ENCODE data around the gene PDE8B.

The PDE8B gene

GRCh38 chr5:77189421-77189820 lies 21.1 kb upstream of the PDE8B start:
- FAIRE-seq: no peak
- DNase-seq (ENCODE audit: insufficient read length, low spot score): no peak

GRCh38 chr5:77192441-77193050 lies 17.9 kb upstream of the PDE8B start:
- FAIRE-seq: no peak
- DNase-seq (ENCODE audit: insufficient read length, low spot score): no peak

- FAIRE-seq (no peak), DNase-seq (ENCODE audit: insufficient read length, low spot score) (no peak)
Observed at GRCh38 chr5:77194762-77195161, 15.7 kb upstream of the PDE8B start.

GRCh38 chr5:77197840-77198554 lies 12.5 kb upstream of the PDE8B start:
- no peak for FAIRE-seq
- no peak for DNase-seq (ENCODE audit: insufficient read length, low spot score)

- no peak for FAIRE-seq
- no peak for DNase-seq (ENCODE audit: insufficient read length, low spot score)
Observed at GRCh38 chr5:77200663-77201062, 9.8 kb upstream of the PDE8B start.

DNA sequence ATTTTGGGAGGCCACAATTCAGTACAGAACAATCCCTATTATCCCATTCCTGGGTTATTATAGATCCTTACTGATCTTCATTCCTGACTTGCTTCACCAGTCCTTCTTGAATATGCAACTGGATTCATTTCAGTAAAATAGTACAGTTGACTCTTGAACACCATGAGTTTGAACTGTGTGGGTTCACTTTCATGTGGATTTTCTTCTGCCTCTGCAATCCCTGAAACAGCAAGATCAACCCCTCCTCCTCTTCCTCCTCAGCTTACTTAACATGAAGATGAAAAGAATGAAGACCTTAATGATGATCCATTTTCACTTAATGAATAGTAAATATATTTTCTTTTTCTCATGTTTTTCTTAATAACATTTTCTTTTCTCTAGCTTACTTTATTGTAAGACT lies 8.3 kb upstream of the PDE8B start:
- no peak for DNase-seq (ENCODE audit: insufficient read length, low spot score)
- FAIRE-seq: no peak

DNA sequence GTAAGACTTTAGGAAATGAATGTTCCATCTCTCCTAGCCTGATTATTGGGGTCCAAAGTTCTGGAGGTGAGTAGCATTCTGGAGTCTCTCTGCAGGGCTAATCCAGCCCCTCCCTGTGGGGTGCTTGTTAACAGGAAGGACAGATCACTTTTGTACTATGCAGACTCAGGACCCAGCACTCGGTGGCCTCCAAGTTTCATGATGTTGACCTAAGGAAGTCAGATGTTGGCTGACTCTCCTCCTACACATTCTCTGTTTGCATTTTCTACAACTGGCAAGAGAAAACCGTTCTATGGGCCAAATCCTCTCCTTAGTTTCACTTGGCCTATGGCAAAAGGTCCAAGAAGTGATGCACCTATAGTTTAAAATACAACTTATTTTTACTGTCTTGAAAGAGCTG lies 5.5 kb upstream of the PDE8B start:
- FAIRE-seq: no peak
- DNase-seq (ENCODE audit: insufficient read length, low spot score): no peak

DNA sequence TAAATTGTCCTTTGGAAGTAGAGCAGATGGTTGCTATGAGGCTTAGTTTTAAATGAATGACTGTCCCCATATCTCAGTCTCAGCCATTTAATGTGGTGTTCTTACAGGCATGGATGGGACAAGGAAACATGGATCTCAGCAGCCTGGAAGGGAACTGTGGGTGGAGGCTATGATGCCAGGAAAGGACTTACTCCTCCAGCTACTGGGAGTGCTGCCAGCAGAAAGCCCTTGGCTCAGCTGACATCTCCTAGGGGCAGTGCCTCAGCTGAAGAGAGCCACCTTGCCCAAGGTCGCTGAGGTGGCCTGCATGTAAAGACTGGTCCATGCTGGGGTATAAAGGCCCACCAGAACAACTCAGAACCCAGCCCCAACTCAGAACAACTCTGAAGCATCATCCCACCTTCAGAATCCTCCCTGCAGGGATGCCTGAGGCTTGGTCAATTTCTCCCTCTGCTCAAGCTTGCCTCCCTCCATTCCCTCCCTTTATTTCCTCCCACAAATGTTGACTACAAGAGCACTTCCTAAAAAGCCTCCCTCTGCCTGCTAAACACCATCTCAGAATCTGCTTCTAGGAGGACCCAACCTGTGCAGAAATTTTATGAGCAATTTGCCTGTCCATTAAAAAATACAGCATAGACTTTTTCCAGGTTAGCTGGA lies 1.8 kb upstream of the PDE8B start:
- no peak for FAIRE-seq

GRCh38 chr5:77209495-77210090 lies 887 bp upstream of the PDE8B start:
- DNase-seq (ENCODE audit: insufficient read length, low spot score) (no peak), FAIRE-seq (no peak)

More for the DNA sequence above, 1.8 kb upstream of the PDE8B start:
- no peak for DNase-seq (ENCODE audit: insufficient read length, low spot score)

GRCh38 chr5:77210964-77211690 lies 647 bp downstream of the PDE8B start:
- FAIRE-seq (peak; percentile 74), DNase-seq (ENCODE audit: insufficient read length, low spot score) (peak; percentile 35)

DNA sequence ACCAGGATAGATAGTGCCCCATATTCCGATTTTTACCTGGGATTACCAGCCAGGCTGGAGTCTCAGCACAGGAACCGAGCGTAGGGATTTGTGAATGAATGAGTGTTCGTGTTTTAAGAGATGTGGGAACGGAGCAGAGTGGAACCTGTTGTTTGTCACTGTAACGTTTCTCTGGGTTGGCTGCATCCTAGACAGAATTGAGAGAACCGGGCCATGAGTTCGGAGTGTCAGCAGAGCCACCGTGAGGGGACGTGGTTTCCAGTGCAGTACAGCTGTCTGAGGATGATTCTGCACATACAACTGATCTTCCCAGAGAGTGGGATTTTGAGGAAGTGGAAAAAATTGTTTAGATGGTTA lies 1.2 kb downstream of the PDE8B start:
- no peak for FAIRE-seq

DNA sequence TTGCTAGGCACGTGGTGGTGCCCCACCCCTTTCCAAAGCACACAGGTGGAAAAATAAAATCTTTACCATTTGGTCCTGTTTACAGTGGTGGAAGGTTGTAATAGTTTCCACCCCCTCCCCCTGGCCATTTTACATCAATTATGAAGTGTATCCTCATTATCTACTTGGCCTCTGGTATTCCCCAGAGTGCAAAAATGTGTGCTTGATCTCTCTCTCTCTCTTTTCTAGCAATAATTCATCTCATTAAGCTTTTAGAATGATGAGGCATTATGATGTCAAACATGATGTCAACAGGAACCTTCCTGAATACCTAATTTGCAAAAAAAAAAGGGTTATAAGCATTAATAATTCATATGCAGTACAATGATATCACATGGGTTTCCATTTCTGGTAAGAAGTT lies 3.1 kb downstream of the PDE8B start:
- FAIRE-seq: no peak
- no peak for DNase-seq (ENCODE audit: insufficient read length, low spot score)

More for the DNA sequence above, 1.2 kb downstream of the PDE8B start:
- DNase-seq (ENCODE audit: insufficient read length, low spot score): no peak

DNA sequence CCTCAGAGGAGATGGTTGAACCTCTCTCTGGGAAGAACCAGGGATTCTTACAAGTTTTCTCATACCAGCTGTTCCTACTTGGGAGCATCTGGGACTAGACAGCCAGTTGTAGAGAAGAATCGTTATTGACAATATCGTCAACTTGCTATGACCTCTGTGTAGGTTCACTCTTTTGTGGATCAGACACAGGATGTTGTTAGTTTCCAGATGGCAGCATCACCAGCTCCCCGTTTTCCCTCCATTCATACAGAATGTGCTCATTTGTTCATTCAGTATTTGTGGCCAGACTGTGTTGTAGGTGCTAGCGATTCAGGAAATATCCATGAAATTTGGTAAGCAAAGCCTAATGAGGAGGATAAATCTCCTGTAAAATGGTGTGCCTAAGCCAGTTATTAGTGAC lies 3.7 kb downstream of the PDE8B start:
- no peak for DNase-seq (ENCODE audit: insufficient read length, low spot score)
- FAIRE-seq: peak; percentile 20

GRCh38 chr5:77218263-77218662 lies 7.8 kb downstream of the PDE8B start:
- DNase-seq (ENCODE audit: insufficient read length, low spot score) (no peak), FAIRE-seq (no peak)

DNA sequence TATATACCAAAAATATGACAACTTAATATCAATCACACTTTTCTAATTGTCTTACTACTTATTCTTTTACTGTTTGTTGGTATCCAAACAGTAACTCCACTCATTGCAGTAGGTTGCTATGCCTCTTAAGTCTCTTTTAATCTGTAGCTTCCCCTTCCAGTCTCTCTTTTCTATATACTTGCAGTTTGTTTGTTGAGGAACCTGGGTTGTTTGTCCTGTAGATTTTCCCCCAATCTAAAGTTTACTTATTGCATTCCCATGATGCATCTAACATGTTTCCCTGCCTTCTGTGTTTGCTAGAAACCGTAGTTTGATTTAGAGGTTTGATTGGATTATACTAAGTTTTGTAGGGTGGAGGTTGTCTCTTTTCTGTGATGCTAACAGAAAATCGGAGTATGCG lies 10.6 kb downstream of the PDE8B start:
- FAIRE-seq: no peak
- no peak for DNase-seq (ENCODE audit: insufficient read length, low spot score)

DNA sequence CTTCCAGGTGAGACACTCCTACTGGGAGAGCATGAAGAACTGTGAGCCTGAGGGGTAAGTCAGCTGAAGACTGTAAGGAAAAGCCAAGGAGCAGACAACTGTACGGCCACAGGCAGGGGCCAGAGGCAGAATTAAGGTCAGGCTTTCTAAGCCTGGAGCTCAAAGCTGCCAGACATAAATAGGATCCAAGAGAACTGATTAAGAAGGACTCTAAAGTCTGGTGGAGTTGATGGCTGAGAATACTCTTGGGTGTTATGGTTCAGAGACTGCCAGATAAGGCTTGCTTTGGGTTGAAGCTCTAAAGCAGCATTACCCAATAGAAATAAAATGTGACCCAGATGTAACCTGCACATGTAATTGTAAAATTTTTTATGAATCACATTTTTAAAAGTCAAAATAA lies 12.2 kb downstream of the PDE8B start:
- DNase-seq (ENCODE audit: insufficient read length, low spot score): no peak
- FAIRE-seq: no peak

DNA sequence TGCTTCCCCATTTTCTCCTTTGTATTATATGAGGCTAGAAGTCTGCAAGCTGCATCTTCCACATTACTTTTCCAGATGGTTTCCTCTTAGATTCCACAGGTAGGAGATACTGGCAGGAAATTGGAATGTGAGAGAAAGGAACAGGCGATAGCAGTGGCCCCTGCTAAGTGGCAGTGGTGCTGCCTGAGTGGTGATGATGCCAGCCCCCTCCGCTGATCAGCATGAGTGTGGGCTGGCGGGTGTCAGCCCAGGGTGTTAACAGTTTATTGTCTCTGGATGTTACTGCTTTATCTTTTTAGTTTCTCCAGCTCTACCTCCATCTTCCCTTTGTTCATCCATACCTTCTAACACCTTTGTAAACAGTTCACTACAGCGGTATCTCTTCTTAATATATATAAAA lies 13.2 kb downstream of the PDE8B start:
- FAIRE-seq (no peak), DNase-seq (ENCODE audit: insufficient read length, low spot score) (no peak)

DNA sequence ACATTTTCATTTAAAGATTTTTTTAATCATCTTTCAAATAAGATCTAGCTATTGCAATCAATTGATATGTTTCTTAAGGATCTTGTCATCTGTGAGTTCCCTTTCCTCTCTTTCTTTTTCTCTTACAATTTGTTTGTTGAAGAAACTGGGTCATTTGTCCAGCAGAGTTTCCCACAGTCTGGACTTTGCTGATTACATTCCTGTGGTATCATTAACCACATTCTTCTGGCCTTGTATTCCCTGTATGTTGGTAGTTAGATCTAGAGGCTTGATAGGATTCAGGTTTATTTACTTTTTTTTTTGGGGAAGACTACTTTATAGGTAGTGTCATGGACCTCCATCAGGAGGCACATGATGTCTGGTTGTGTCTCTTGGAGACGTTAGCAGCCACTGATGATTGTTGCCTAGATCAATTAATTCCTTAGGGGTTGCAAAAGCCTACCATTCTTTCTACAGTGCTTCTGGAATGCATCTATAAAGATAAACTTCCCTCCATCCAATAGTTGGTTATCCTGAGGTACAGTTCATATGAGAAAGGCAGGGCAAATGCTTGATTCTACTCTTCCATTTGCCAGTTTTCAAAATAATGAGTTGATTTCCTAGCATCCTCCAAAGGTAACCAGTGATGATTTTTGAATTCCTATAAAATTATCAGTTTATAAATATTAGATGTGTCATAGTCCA lies 14.3 kb downstream of the PDE8B start:
- DNase-seq (ENCODE audit: insufficient read length, low spot score) (peak; percentile 11), FAIRE-seq (no peak)

GRCh38 chr5:77225531-77225930 lies 15.1 kb downstream of the PDE8B start:
- DNase-seq (ENCODE audit: insufficient read length, low spot score): no peak
- no peak for FAIRE-seq

- DNase-seq (ENCODE audit: insufficient read length, low spot score): no peak
Observed at GRCh38 chr5:77229887-77230286, 19.4 kb downstream of the PDE8B start.

More at GRCh38 chr5:77229887-77230286, 19.4 kb downstream of the PDE8B start:
- no peak for FAIRE-seq

All from HTR-8/SVneo (cell line).